BJ (cell line): ENCODE data around the gene FAM237B. TPM values are rescaled to one million over a fixed set of nuclear protein-coding genes. Genes with fewer than 3 reads are reported as not detected.

Source experiments
- CTCF ChIA-PET: fragments of 350-600 bp; formaldehyde crosslinking; extraction: SDS; loops from one replicate; lab custom pipeline; 2021; ENCODE audit warnings: antibody characterized with exemption, inconsistent platforms; lab: Yijun Ruan, JAX
- POLR2A ChIA-PET: fragments of 300-600 bp; sonication (Branson Sonifier 250); formaldehyde crosslinking; extraction: SDS; loops from one replicate; lab custom pipeline; 2021; ENCODE audit warnings: antibody characterized with exemption; lab: Charles Lee
- DNase-seq: peaks from one replicate; pipeline ENCODE4 v3.0.0-alpha.2; 2011; ENCODE audit warnings: low read depth
- H3K27me3 ChIP-seq: 2 replicates; pipeline ENCODE4 v1.6.0; 2011; ENCODE audit warnings: low read length; ENCODE audit not compliant: control insufficient read depth, insufficient read depth
- H3K36me3 ChIP-seq: 2 replicates; pipeline ENCODE4 v1.5.1; 2011; ENCODE audit warnings: low read length; ENCODE audit not compliant: control insufficient read depth, insufficient read depth
- H3K4me3 ChIP-seq: 2 replicates; pipeline ENCODE4 v1.5.1; 2011; ENCODE audit warnings: low read depth, mild to moderate bottlenecking, control low read depth, low read length
- CTCF ChIP-seq: IDR thresholded peaks from 2 replicates; pipeline ENCODE4 v1.5.1; 2011; ENCODE audit warnings: low read depth, mild to moderate bottlenecking, control low read depth, inconsistent platforms, low read length, moderate library complexity; ENCODE audit not compliant: insufficient read depth
- polyA plus RNA-seq: library from polyadenylated mRNA; depleted of rRNA; stranded (reverse); fragments of >200 nt; gene quantifications from 2 replicates; pipeline ENCODE4 v1.2.3, GENCODE V29; 2011

Gene FAM237B
- polyA plus RNA-seq, 1 experiment: not detected

- DNase-seq: no peak
- CTCF ChIA-PET: no interaction called here
- POLR2A ChIA-PET: no interaction called here
- no peaks in the 10 kb centered on the region for H3K36me3 ChIP-seq
- 0 out of 2 replicates have a peak, but pooled peaks cover 2% of the 10 kb centered on the region for H3K27me3 ChIP-seq
- no peak for TF ChIP-seq CTCF
- H3K4me3 ChIP-seq: no peak overlapping the region
Measured at GRCh38 chr7:90334193-90334843, 13.2 kb upstream of the FAM237B start.

- Histone ChIP-seq H3K4me3 (no peak overlapping the region), H3K27me3 (peaks cover 6% of the 10 kb centered on the region), H3K36me3 (no peaks in the 10 kb centered on the region)
- ChIA-PET POLR2A (no interaction called here), CTCF (no interaction called here)
- TF ChIP-seq CTCF: no peak
- no peak for DNase-seq
Measured at GRCh38 chr7:90326500-90326899, 5.4 kb upstream of the FAM237B start.

DNA sequence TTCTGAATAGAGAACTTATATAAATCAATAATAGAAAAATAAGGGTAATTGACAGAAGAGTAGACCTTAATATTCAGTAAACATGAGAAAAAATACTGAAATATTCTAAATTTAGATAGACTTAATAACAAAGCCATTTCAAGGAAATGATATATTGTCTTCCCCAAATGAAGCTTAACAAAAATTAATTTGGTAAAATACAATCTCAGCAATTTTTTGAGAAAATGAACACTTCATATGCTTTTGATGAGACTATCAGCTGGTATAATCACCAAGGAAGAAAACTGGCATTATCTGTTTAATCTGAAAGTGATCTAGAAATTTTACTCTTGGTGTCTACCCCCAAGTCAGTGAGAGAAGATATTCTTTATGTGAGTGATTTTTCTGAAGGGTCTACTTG is 1.7 kb upstream of the FAM237B start:
- POLR2A ChIA-PET: no interaction called here

DNA sequence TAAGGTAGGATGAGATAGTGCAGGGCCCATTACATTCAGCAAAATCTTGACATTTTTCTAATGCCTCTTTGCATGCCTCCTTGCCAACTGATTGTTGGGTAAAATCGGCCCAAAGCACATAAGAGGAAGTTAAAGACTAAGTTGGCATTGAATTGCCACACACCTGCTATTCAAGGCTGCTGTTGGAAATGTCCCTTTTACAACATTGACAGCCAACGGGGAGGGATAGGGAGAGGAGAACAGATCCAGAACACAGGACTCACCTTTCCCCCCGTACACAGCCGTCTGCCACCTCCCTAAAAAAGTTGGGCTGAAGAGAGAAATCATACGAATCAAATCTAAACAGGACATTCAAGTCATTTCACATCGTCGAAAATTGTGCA is 695 bp downstream of the FAM237B start:
- Histone ChIP-seq H3K36me3 (no peaks in the 10 kb centered on the region), H3K4me3 (no peak overlapping the region), H3K27me3 (peaks cover 17% of the 10 kb centered on the region)
- CTCF ChIA-PET: interaction anchor here (0.6 kb wide), 1 partner anchor 714 kb away, joined by 3 read pairs; no protein-coding TSS in a partner anchor
- no peak for TF ChIP-seq CTCF
- DNase-seq: no peak
- POLR2A ChIA-PET: no interaction called here

More for the DNA sequence above, 1.7 kb upstream of the FAM237B start:
- H3K4me3 ChIP-seq: no peak overlapping the region
- H3K27me3 ChIP-seq: peaks cover 16% of the 10 kb centered on the region
- no peaks in the 10 kb centered on the region for H3K36me3 ChIP-seq
- CTCF ChIA-PET: no interaction called here
- DNase-seq: no peak
- no peak for TF ChIP-seq CTCF

DNA sequence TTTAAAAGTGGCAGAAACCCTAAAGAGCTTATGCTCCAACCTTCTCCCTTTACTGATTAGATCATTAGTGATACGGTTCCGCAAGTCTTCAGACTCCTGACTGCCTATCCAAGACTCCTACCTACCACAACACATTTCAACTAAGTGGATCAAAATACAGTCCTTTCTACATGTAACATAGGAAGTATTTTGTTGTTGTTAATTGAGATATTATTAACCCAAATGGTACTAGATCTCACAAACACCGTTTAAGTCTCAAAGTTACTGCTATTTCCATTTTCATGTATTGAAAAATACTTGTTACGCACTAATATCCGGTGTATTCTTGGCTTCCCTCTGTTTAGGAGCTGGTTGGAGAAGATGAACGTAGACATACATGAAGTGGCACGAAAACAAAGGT is 1.1 kb downstream of the FAM237B start:
- CTCF ChIA-PET: no interaction called here
- no peak for DNase-seq
- POLR2A ChIA-PET: no interaction called here
- Histone ChIP-seq H3K36me3 (no peaks in the 10 kb centered on the region), H3K27me3 (peaks cover 17% of the 10 kb centered on the region), H3K4me3 (no peak overlapping the region)
- no peak for TF ChIP-seq CTCF
